Large intestine (tissue), 3 donors: ENCODE measurements around the gene PHACTR1. TPM values are rescaled to one million over a fixed set of nuclear protein-coding genes. Genes with fewer than 3 reads are reported as not detected.

ENCODE experiments used
- DNase-seq, 2 donors: peaks; one replicate each; pipeline versions ENCODE4 v3.0.0 to v3.0.0-alpha.2; 2013
- H3K27ac ChIP-seq: one replicate; pipeline ENCODE4 v1.5.1; 2013; ENCODE audit warnings: low read length
- H3K27me3 ChIP-seq: 2 replicates; pipeline ENCODE4 v1.6.1; 2013; ENCODE audit warnings: low read length; ENCODE audit not compliant: control insufficient read depth, insufficient read depth
- H3K36me3 ChIP-seq: 2 replicates; pipeline ENCODE4 v1.6.1; 2013; ENCODE audit warnings: low read length; ENCODE audit not compliant: control insufficient read depth, insufficient read depth
- H3K4me1 ChIP-seq: one replicate; pipeline ENCODE4 v1.6.1; 2013; ENCODE audit warnings: low read length; ENCODE audit not compliant: control insufficient read depth, insufficient read depth
- H3K4me3 ChIP-seq: one replicate; pipeline ENCODE4 v1.5.1; 2013; ENCODE audit warnings: low read length
- H3K9me3 ChIP-seq: one replicate; pipeline ENCODE4 v1.6.1; 2013; ENCODE audit warnings: mild to moderate bottlenecking, low read depth, low read length, moderate library complexity; ENCODE audit not compliant: control insufficient read depth
- WGBS: methylation state at CpG from one replicate; pipeline ENCODE4 v1.1.5; 2013; ENCODE audit warnings: low lambda C conversion rate; ENCODE audit not compliant: insufficient coverage; 5-methylcytosine and 5-hydroxymethylcytosine counted together
- polyA plus RNA-seq: library from polyadenylated mRNA; unstranded; fragments of 120-200 nt; gene quantifications from one replicate; pipeline ENCODE4 v1.2.1, GENCODE V29; 2013

PHACTR1 gene
- polyA plus RNA-seq, 1 donor: 5.5 TPM

DNA sequence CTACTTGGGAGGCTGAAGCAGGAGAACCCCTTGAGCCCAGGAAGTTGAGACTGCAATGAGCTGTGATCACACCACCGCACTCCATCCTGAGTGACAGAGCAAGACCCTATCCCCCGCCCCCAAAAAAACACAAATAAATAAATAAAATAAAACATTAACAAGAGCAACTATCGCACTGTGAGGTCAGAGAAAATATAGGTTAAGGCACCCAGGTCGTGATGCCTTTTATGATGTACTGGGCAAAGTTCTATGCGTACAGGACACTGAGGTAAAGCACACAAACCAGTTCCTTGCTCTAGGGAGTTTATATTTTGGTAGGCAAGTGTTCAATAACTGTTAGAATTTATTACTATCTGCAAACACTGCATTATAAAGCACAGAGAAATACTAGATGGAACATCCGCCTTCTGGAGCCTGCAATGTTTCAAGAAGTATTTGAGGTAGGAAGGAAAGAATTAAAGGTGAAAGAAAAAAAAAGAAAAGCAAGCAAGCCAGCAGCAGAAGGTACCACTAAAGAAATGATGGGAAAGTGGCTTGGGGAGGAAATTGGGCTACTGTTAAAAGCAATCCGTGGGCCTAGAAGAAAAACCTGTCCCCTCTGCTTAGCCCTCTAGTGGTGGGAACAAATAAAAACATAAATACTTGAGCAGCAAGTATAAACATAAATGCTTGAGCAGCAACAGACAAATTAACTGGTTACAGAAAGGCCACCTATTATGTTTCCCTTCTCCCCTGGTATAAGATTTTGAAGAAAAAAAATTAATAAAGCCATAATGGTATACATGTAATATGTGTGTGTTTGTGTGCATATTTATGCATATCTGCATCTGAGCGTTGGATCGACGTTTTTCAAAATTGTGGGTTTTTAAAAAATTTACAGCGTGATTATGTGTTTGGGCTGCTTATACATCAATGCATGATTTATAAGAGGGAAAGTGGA is 128.0 kb downstream of the PHACTR1 start:
- Histone ChIP-seq H3K27me3 (peaks cover 6% of the 10 kb centered on the region), H3K27ac (no peak overlapping the region), H3K4me3 (no peak overlapping the region), H3K36me3 (no peaks in the 10 kb centered on the region), H3K9me3 (no peaks in the 10 kb centered on the region), H3K4me1 (no peaks in the 10 kb centered on the region)
- no peak for DNase-seq
- 78% methylated on average over 2 of the region's 11 CpGs for WGBS

DNA sequence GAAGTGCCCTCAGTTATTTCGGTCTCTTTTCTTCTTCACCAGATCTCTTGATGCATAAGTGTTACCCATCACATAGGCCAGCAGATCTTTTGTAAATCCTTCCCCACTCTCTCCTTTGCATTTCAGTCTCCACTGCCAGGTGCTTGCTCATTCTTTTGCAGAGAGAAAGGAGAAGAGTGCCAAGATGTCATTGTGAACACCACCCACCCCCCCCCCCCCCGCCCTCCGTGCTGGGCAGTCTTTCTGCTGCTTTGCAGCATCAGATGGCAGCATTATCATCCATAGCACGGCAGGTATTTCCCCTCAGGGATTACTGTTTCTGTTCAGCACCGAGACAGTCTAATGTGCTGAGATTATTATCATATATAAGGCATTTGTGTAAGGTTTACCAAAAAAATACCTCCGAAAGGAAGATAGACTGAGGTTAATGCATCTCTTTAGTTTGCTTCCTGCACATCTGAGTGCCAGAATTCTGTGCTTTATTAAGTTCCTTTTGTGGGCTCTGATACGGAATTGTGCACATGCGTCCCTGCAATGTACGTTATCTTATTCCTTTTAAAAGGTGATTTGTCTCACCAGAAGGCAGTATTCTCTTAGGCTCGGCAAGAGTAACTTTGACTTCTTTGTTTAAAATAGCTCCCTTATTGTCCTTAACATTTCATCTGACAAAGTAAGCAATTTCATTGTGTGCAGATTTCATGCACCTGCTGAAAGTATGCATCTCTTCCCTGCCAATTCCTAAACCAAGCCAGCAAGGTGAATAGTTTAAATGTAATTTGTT is 128.8 kb downstream of the PHACTR1 start:
- 37% methylated on average over 3 of the region's 10 CpGs for WGBS
- Histone ChIP-seq H3K4me3 (no peak overlapping the region), H3K4me1 (no peaks in the 10 kb centered on the region), H3K9me3 (no peaks in the 10 kb centered on the region), H3K36me3 (no peaks in the 10 kb centered on the region), H3K27ac (no peak overlapping the region), H3K27me3 (peaks cover 7% of the 10 kb centered on the region)
- no peak for DNase-seq

GRCh38 chr6:12848964-12849808 is 132.6 kb downstream of the PHACTR1 start:
- no peak for DNase-seq
- Histone ChIP-seq H3K9me3 (no peaks in the 10 kb centered on the region), H3K36me3 (no peaks in the 10 kb centered on the region), H3K27ac (no peak overlapping the region), H3K4me3 (no peak overlapping the region), H3K4me1 (no peaks in the 10 kb centered on the region), H3K27me3 (peaks cover 7% of the 10 kb centered on the region)
- 55% methylated on average over 2 of the region's 13 CpGs for WGBS

- no peak overlapping the region for H3K27ac ChIP-seq
- WGBS: 100% methylated on average over 1 of the region's 1 CpG
- peaks cover 7% of the 10 kb centered on the region for H3K27me3 ChIP-seq
- no peaks in the 10 kb centered on the region for H3K4me1 ChIP-seq
- DNase-seq: no peak
- no peaks in the 10 kb centered on the region for H3K36me3 ChIP-seq
- H3K9me3 ChIP-seq: no peaks in the 10 kb centered on the region
- H3K4me3 ChIP-seq: no peak overlapping the region
These were observed 133.2 kb downstream of the PHACTR1 start for GRCh38 chr6:12849809-12850198.

GRCh38 chr6:12851123-12851695 is 134.6 kb downstream of the PHACTR1 start:
- Histone ChIP-seq H3K9me3 (no peaks in the 10 kb centered on the region), H3K27ac (no peak overlapping the region), H3K4me3 (no peak overlapping the region), H3K36me3 (no peaks in the 10 kb centered on the region), H3K27me3 (peaks cover 7% of the 10 kb centered on the region), H3K4me1 (no peaks in the 10 kb centered on the region)
- DNase-seq: no peak
- 100% methylated on average over 1 of the region's 6 CpGs for WGBS

DNA sequence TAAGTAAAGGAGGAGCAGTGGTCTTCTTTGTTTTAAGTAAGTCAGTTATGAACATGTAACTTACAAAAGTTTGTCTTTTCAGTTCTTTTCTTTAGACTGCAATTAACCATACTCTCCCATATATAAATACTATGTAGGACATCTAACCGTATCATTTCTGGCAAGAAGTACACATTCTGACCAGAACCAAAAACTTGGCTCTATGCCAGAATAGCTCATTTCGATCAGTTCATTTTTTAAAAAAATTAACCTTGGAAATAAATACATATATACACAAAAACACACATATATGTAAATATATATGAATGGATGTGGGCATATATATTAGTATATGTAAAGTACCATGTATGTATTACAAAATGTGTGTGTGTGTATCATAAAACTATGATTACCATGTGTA is 145.0 kb downstream of the PHACTR1 start:
- H3K9me3 ChIP-seq: no peaks in the 10 kb centered on the region
- 100% methylated on average over 2 of the region's 2 CpGs for WGBS
- no peaks in the 10 kb centered on the region for H3K36me3 ChIP-seq
- H3K27me3 ChIP-seq: no peaks in the 10 kb centered on the region
- DNase-seq: no peak
- H3K27ac ChIP-seq: no peak overlapping the region
- no peak overlapping the region for H3K4me3 ChIP-seq
- H3K4me1 ChIP-seq: no peaks in the 10 kb centered on the region

DNA sequence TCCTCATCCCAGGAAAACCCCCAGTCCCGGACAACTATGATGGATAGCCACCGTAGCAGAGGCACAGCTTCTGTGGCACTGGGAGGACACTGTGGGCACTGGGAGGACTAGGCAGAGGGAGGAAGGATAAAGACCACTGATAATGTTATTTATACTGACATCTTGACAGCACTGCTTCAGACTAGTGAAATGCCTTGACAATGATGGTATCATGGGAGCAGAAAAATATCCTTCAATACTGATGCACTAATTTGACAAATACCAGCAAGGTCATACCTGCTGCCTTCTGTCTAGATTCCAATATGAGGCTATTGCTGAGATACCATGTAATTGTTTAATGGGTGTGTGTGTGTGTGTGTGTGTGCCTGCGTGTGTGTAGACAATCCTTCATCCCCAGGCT is 148.6 kb downstream of the PHACTR1 start:
- Histone ChIP-seq H3K4me3 (no peak overlapping the region), H3K9me3 (no peaks in the 10 kb centered on the region), H3K27me3 (peaks cover 5% of the 10 kb centered on the region), H3K27ac (no peak overlapping the region), H3K4me1 (no peaks in the 10 kb centered on the region), H3K36me3 (no peaks in the 10 kb centered on the region)
- WGBS: no CpG with 5 or more reads among the region's 3 CpGs
- DNase-seq: no peak

- Histone ChIP-seq H3K36me3 (no peaks in the 10 kb centered on the region), H3K4me1 (no peaks in the 10 kb centered on the region), H3K27ac (no peak overlapping the region), H3K27me3 (peaks cover 5% of the 10 kb centered on the region), H3K9me3 (no peaks in the 10 kb centered on the region), H3K4me3 (no peak overlapping the region)
- no peak for DNase-seq
- WGBS: 94% methylated on average over 2 of the region's 4 CpGs
These were observed 149.2 kb downstream of the PHACTR1 start for GRCh38 chr6:12865671-12866181.

GRCh38 chr6:12866422-12867029 is 150.0 kb downstream of the PHACTR1 start:
- Histone ChIP-seq H3K9me3 (no peaks in the 10 kb centered on the region), H3K27ac (no peak overlapping the region), H3K36me3 (no peaks in the 10 kb centered on the region), H3K27me3 (peaks cover 5% of the 10 kb centered on the region), H3K4me3 (no peak overlapping the region), H3K4me1 (no peaks in the 10 kb centered on the region)
- 80% methylated on average over 1 of the region's 6 CpGs for WGBS
- DNase-seq: no peak
